SK-N-SH (cell line): ENCODE results near the gene FCN3. TPM values are rescaled to one million over a fixed set of nuclear protein-coding genes. Genes with fewer than 3 reads are reported as not detected.

ENCODE experiments used
- CTCF ChIA-PET: fragments of 300-600, 350-600 bp; formaldehyde crosslinking; extraction: SDS; loops from one replicate; lab custom pipeline; 2021; lab: Yijun Ruan, JAX
- POLR2A ChIA-PET: fragments of 350-600 bp; sonication (Branson Sonifier 250); formaldehyde crosslinking; extraction: SDS; loops from one replicate; lab custom pipeline; 2020; ENCODE audit warnings: antibody characterized with exemption, inconsistent platforms; lab: Yijun Ruan, JAX
- DNase-seq: peaks from one replicate; pipeline ENCODE4 v3.0.0; 2012
- H2AFZ ChIP-seq: fragments of 200-600 bp; sonication (generic); 2 replicates; pipeline ENCODE4 v1.8.1; 2016; ENCODE audit warnings: antibody characterized with exemption, mild to moderate bottlenecking, low read depth
- H3F3A ChIP-seq: fragments of 200-600 bp; sonication (generic); replicated peaks from 2 replicates; pipeline ENCODE3; 2016; ENCODE audit warnings: antibody characterized with exemption, mild to moderate bottlenecking; ENCODE audit not compliant: insufficient read depth
- H3K27ac ChIP-seq, 2 experiments: fragments of 200-500 bp in 1 of 2; fragments of 200-600 bp in 1 of 2; sonication (Bioruptor generic) in 1 of 2; sonication (generic), shearing (Covaris generic) in 1 of 2; 2 replicates each; pipeline versions ENCODE4 v1.5.1 to v1.6.1; 2014 to 2016; ENCODE audit warnings: low read depth in 2 of 2, inconsistent platforms in 1 of 2, low read length in 1 of 2, mild to moderate bottlenecking in 1 of 2, mixed read lengths in 1 of 2
- H3K27me3 ChIP-seq: fragments of 200-600 bp; sonication (generic), shearing (Covaris generic); 2 replicates; pipeline ENCODE4 v1.6.1; 2016; ENCODE audit warnings: mixed run types; ENCODE audit not compliant: insufficient read depth
- H3K36me3 ChIP-seq, 2 experiments: fragments of 200-500 bp in 1 of 2; fragments of 200-600 bp in 1 of 2; sonication (Bioruptor generic) in 1 of 2; sonication (generic) in 1 of 2; replicated peaks in 1 of 2; 2 replicates each; pipeline versions ENCODE3 to v1.5.1; 2014 to 2016; ENCODE audit warnings: low read length in 1 of 2, mild to moderate bottlenecking in 1 of 2; ENCODE audit not compliant: insufficient read depth in 2 of 2, control insufficient read depth in 1 of 2
- H3K4me1 ChIP-seq, 2 experiments: fragments of 200-500 bp in 1 of 2; fragments of 200-600 bp in 1 of 2; sonication (Bioruptor generic) in 1 of 2; sonication (generic), shearing (Covaris generic) in 1 of 2; 2 replicates each; pipeline versions ENCODE4 v1.5.1 to v1.6.1; 2014 to 2016; ENCODE audit warnings: low read depth in 1 of 2, low read length in 1 of 2, mixed run types in 1 of 2; ENCODE audit not compliant: insufficient read depth in 2 of 2, control insufficient read depth in 1 of 2
- H3K4me2 ChIP-seq: fragments of 200-600 bp; sonication (generic), shearing (Covaris generic); 2 replicates; pipeline ENCODE4 v1.6.1; 2017; ENCODE audit warnings: mixed run types
- H3K4me3 ChIP-seq, 2 experiments: fragments of 200-500 bp in 1 of 2; fragments of 200-600 bp in 1 of 2; sonication (Bioruptor generic) in 1 of 2; sonication (generic), shearing (Covaris generic) in 1 of 2; 2 replicates each; pipeline versions ENCODE4 v1.5.1 to v1.8.1; 2014 to 2016; ENCODE audit warnings: low read depth in 2 of 2, inconsistent platforms in 1 of 2, low read length in 1 of 2, mild to moderate bottlenecking in 1 of 2, mixed read lengths in 1 of 2, moderate library complexity in 1 of 2
- H3K79me2 ChIP-seq: fragments of 200-600 bp; sonication (generic); 2 replicates; pipeline ENCODE4 v1.8.1; 2017; ENCODE audit warnings: mild to moderate bottlenecking; ENCODE audit not compliant: insufficient read depth
- H3K9ac ChIP-seq: fragments of 200-600 bp; sonication (generic); 2 replicates; pipeline ENCODE4 v1.6.1; 2017; ENCODE audit warnings: mixed run types
- H3K9me2 ChIP-seq: fragments of 200-600 bp; sonication (generic); 2 replicates; pipeline ENCODE4 v1.6.1; 2017; ENCODE audit warnings: mixed run types
- H3K9me3 ChIP-seq: fragments of 200-600 bp; sonication (generic); 2 replicates; pipeline ENCODE4 v1.6.1; 2017; ENCODE audit warnings: mixed run types, mild to moderate bottlenecking, moderate library complexity
- H4K20me1 ChIP-seq: fragments of 200-600 bp; sonication (generic); 2 replicates; pipeline ENCODE4 v1.6.1; 2017; ENCODE audit warnings: mild to moderate bottlenecking, mixed run types; ENCODE audit not compliant: insufficient read depth
- EP300 ChIP-seq, 2 experiments: IDR thresholded peaks; 2 replicates each; pipeline versions ENCODE4 v1.4.0 to v1.6.1; 2012; ENCODE audit warnings: borderline replicate concordance in 1 of 2, low read depth in 1 of 2, low read length in 1 of 2
- MXI1 ChIP-seq: IDR thresholded peaks from 2 replicates; pipeline ENCODE4 v1.6.1; 2012; ENCODE audit warnings: mild to moderate bottlenecking, low read depth, low read length, improper control_type of control experiment
- NFIC ChIP-seq: IDR thresholded peaks from 2 replicates; pipeline ENCODE4 v1.4.0; 2012; ENCODE audit warnings: borderline replicate concordance
- NRF1 ChIP-seq: IDR thresholded peaks from 2 replicates; pipeline ENCODE4 v1.6.1; 2012; ENCODE audit warnings: low read depth, mild to moderate bottlenecking, low read length
- POLR2AphosphoS5 ChIP-seq: IDR thresholded peaks from 2 replicates; pipeline ENCODE4 v1.6.1; 2012; ENCODE audit warnings: low read depth, low read length
- TAF1 ChIP-seq: IDR thresholded peaks from 2 replicates; pipeline ENCODE4 v1.6.1; 2012; ENCODE audit warnings: low read depth, mild to moderate bottlenecking, low read length, moderate library complexity, borderline replicate concordance
- WGBS: methylation state at CpG from one replicate; pipeline ENCODE4 v1.1.6; 2017; ENCODE audit warnings: low lambda C conversion rate; 5-methylcytosine and 5-hydroxymethylcytosine counted together
- polyA plus RNA-seq, 3 experiments: library from polyadenylated mRNA; depleted of rRNA; stranded (reverse); fragments of >200 nt; gene quantifications; 2 replicates each; pipeline ENCODE4 v1.2.3, GENCODE V29; 2012
- TF ChIP-seq, protein P1 (sequence below): IDR thresholded peaks from 2 replicates; pipeline ENCODE4 v1.4.0; 2012; ENCODE audit warnings: low read depth, borderline replicate concordance
- TF ChIP-seq, protein P2 (sequence below): IDR thresholded peaks from 2 replicates; pipeline ENCODE4 v1.4.0; 2012; ENCODE audit warnings: low read depth, borderline replicate concordance
- TF ChIP-seq, protein P3 (sequence below): fragments of 150-350 bp; IDR thresholded peaks from 2 replicates; pipeline ENCODE4 v1.6.1; 2016; ENCODE audit warnings: mild to moderate bottlenecking, low read depth, low read length

FCN3 gene
- polyA plus RNA-seq, 1 of the 3 experiments (the other 2 are of a cell fraction): not detected

DNA sequence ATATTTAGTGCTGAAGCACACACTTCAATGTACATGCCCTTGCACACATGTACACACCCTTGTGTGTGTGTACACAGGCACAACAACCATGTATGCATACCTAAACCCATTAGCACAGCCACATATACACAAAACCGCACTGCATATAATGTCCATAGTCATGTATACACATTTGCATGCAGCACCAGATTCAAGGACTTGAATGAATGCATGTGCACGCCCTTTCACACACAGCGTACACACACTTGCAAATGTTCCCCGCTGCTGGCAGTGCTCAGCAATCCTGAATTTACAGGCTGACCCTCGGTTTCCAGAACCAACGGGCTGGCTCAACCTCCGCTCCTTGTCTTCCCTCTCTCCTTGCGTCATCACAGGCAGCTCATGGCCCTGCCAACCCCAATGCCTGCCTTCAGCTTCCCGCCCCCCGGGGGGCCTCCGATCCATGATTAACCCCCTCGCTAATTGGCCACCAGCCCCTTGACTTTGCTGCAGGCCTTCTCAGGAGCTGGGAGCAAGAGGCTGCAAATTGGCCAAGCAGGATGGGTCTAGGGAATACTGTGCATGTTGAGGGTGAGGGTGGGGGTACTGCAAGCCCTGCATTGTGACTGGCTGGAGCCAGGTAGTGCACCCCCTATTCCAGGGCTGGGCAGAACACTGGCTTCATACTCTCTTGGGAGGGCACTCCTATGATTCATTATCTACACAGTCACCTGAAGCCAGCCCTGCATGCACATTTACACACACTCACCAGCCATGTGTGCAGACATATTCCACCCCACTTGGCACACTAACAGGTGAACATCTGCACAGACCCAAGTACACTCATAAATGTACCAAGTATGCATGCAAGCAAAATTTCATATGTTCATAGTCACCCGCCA, 25.7 kb upstream of the FCN3 start:
- Histone ChIP-seq H3K4me1 (peaks cover 0 to 9% of the 10 kb centered on the region in 2 experiments; a peak in 1 of 4 replicates), H3K79me2 (no peaks in the 10 kb centered on the region), H3K27me3 (no peaks in the 10 kb centered on the region), H3K9ac (no peak overlapping the region), H3F3A (peaks cover 6% of the 10 kb centered on the region), H3K9me2 (no peaks in the 10 kb centered on the region), H3K36me3 (peaks cover 4 to 10% of the 10 kb centered on the region in 2 experiments), H3K4me2 (no peak overlapping the region), H2AFZ (no peak overlapping the region), H3K9me3 (no peaks in the 10 kb centered on the region), H3K4me3 (no peak overlapping the region), H4K20me1 (no peaks in the 10 kb centered on the region), H3K27ac (no peak overlapping the region)
- DNase-seq: peak; percentile 22
- ChIA-PET CTCF (interaction anchor here (0.9 to 20.0 kb wide), 8 partner anchors 8 to 356 kb away, joined by 3 to 731 read pairs (median 8); partner anchors contain the start of gene AHDC1), POLR2A (no interaction called here)
- TF ChIP-seq NFIC (no peak), POLR2AphosphoS5 (peak; percentile 18; the same call in 1 of the 2 replicates), TAF1 (no peak)
- TF ChIP-seq, protein P1, sequence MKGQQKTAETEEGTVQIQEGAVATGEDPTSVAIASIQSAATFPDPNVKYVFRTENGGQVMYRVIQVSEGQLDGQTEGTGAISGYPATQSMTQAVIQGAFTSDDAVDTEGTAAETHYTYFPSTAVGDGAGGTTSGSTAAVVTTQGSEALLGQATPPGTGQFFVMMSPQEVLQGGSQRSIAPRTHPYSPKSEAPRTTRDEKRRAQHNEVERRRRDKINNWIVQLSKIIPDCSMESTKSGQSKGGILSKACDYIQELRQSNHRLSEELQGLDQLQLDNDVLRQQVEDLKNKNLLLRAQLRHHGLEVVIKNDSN: no peak
- TF ChIP-seq, protein P2, sequence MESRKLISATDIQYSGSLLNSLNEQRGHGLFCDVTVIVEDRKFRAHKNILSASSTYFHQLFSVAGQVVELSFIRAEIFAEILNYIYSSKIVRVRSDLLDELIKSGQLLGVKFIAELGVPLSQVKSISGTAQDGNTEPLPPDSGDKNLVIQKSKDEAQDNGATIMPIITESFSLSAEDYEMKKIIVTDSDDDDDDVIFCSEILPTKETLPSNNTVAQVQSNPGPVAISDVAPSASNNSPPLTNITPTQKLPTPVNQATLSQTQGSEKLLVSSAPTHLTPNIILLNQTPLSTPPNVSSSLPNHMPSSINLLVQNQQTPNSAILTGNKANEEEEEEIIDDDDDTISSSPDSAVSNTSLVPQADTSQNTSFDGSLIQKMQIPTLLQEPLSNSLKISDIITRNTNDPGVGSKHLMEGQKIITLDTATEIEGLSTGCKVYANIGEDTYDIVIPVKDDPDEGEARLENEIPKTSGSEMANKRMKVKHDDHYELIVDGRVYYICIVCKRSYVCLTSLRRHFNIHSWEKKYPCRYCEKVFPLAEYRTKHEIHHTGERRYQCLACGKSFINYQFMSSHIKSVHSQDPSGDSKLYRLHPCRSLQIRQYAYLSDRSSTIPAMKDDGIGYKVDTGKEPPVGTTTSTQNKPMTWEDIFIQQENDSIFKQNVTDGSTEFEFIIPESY: no peak
- WGBS: 87% methylated on average over 13 of the region's 13 CpGs

DNA sequence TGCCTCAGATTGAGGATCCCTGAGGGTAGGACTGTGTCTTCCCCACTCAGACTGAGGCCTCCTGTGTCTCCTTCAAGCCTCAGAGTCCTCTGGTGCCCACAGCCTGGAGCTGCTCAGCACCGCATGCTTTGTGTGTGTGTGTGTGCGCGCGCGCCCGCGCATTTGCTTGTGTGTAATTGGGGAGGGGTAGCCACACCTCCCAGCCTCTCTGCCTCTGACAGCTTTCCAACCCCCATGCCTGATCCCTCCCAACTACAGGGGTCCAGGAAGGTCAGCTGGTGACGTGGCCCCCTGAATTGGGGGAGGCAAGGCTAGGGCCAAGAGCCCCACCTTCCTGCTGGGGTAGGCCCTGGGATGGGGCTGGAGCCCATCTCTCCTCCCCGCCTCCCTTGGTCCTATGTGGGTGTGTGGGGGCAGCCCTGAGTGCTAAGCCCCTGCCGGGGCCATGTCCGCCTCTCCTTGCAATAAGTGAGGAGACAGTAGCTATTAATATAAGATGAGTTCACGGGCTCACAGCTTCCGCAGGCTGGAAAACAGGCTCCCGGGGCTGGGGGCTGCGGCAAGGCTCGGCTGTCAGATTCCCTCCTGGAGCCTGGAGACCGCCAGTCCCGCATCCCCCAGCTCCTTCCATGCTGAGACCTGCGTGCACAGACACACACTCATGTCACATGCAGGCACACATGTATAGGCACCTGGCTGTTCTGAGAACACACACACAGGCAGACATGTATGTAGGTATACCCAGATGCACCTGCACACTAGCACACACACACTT, 24.8 kb upstream of the FCN3 start:
- DNase-seq: peak; percentile 22
- Histone ChIP-seq H3F3A (peaks cover 15% of the 10 kb centered on the region), H3K4me1 (peaks cover 0 to 11% of the 10 kb centered on the region in 2 experiments; a peak in 1 of 4 replicates), H3K79me2 (no peaks in the 10 kb centered on the region), H3K4me2 (no peak overlapping the region), H3K9ac (no peak overlapping the region), H4K20me1 (no peaks in the 10 kb centered on the region), H2AFZ (no peak overlapping the region), H3K27ac (no peak overlapping the region), H3K4me3 (no peak overlapping the region), H3K9me3 (no peaks in the 10 kb centered on the region), H3K9me2 (no peaks in the 10 kb centered on the region), H3K27me3 (no peaks in the 10 kb centered on the region), H3K36me3 (peaks cover 3 to 4% of the 10 kb centered on the region in 2 experiments)
- CTCF ChIA-PET: interaction anchor here (0.7 to 20.0 kb wide), 6 partner anchors 14 to 355 kb away, joined by 3 to 731 read pairs (median 6); partner anchors contain the start of gene AHDC1
- POLR2A ChIA-PET: no interaction called here
- no peak for TF ChIP-seq MXI1
- TF ChIP-seq EP300 (IDR thresholded peaks at IDR 0.05; ENCODE audit: borderline replicate concordance in 1 of 2, low read depth in 1 of 2, low read length in 1 of 2): no peak
- no peak for TF ChIP-seq NRF1
- TF ChIP-seq, protein P3, sequence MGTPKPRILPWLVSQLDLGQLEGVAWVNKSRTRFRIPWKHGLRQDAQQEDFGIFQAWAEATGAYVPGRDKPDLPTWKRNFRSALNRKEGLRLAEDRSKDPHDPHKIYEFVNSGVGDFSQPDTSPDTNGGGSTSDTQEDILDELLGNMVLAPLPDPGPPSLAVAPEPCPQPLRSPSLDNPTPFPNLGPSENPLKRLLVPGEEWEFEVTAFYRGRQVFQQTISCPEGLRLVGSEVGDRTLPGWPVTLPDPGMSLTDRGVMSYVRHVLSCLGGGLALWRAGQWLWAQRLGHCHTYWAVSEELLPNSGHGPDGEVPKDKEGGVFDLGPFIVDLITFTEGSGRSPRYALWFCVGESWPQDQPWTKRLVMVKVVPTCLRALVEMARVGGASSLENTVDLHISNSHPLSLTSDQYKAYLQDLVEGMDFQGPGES: no peak
- 93% methylated on average over 15 of the region's 19 CpGs for WGBS
